Umbilical cord (tissue), 2 donors: ENCODE measurements around the gene SPATA9. TPM values are rescaled to one million over a fixed set of nuclear protein-coding genes. Genes with fewer than 3 reads are reported as not detected.

ENCODE experiments used
- DNase-seq: peaks from one replicate; pipeline ENCODE4 v3.0.0-alpha.2; 2015; ENCODE audit warnings: low spot score
- total RNA-seq: library from RNA; depleted of rRNA; stranded (reverse); fragments of >200 nt; gene quantifications from one replicate; pipeline ENCODE4 v1.2.3, GENCODE V29; 2014; ENCODE audit warnings: low replicate concordance; ENCODE audit not compliant: insufficient read depth

SPATA9 gene
- total RNA-seq, 1 donor from 2014 or later: 3.9 TPM

DNA sequence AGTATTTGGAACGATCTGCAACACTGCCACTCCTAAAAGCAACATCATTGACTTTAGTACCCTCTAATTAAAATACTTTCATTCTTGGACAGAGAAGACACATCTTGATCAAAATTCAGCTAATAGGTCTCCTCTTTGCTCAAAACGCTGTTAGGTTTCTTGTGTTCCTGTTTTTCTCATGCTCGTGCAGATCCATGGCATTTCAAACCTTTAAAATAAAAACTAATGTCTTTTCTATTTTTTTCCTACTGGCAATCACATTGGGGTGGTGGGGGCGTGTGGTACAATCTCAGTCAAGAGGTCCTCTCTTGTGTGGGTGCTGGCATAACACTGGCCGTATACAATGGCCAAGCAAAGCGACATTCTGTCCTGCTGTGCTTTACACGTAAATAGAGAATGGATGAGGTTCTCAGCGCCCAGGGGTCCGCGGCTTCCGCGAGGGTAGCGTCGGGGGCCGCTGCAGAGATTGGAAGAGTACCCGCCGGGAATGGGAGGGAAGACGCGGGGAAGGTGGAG lies 63.2 kb downstream of the SPATA9 start:
- DNase-seq: no peak

DNA sequence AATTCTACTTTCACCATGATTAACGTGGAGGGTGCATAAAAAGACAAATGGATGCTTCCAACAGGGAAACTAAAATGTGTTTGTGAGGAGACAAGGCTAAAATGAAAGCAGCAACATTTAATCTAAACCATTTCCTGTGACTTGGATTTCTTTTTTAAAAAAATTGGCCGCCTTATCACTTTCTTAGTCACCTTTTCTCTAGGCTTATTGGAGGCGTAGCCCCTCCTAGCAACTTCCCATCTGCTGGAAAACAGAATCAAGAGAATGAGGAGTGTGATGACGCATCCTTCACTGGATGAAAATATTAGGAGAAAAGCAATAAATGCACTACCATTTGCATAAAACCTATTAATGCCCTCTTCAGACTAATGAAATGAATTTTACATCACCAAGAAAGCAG lies 63.7 kb downstream of the SPATA9 start:
- no peak for DNase-seq

DNA sequence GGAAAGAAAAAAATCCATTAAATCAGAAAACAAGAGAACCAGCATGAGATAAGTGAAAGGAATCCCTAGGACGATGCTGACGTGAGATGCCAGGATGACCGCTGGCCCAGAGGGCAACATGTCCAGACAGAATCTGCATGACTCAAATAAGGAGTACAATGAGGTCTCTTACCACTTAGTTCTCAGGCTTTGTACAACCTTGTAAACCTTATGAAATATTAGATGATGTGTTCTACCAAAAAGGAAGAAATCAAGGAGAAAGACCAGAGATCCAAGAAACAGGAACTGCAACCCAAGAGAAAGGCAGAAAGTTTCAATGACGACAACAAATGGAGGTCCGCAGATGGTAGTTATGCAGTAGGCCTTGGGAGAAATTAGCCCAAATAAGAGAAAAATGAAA lies 65.7 kb downstream of the SPATA9 start:
- DNase-seq: no peak

DNA sequence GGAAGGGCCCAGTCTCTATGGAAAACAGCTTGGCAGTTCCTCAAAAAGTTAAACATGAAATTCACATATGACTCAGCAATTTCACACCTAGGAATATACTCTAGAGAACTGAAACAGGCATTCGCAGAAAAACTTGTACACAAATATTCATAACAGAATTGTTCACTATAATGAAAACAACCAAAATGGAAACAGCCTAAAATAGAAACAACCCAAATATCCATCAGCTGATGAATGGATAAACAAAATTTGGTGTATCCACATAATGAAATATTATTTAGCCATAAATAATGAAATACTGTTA lies 67.7 kb downstream of the SPATA9 start:
- DNase-seq: no peak

DNA sequence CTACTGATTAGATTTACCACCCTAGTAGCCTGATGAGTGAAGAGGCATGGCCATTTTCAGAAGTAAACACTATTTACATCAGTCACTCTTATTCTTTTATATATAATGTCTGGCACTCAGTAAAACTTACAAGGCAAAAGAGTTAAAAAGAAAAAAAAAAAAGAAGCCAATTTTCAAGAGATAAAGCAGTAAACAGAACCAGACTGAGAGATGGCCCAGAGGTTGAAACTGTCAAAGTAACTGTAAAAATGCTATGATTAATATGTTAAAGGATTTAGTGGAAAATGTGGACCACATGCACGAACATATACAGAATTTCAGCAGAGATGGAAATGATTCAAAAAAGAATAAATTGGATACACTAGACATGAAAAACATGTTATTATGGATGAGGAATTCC lies 69.3 kb downstream of the SPATA9 start:
- DNase-seq: no peak

DNA sequence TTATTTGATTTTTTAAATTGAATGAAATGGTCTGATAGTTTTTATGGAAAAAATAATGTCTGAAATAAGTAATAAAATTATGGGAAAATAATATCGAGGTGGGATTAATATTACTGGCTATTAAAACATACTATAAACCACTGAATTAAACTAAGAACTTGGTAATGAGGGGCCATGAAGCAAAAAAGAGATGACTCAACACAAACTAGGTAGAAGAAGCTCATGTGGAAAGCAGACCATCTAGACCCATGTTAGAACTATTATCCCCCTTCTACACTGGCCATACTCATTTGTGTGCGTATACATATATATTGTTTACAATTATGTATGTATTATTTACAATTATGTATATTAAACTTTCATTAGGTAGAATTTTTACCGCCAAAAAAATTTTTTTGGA lies 71.4 kb downstream of the SPATA9 start:
- DNase-seq: no peak

DNA sequence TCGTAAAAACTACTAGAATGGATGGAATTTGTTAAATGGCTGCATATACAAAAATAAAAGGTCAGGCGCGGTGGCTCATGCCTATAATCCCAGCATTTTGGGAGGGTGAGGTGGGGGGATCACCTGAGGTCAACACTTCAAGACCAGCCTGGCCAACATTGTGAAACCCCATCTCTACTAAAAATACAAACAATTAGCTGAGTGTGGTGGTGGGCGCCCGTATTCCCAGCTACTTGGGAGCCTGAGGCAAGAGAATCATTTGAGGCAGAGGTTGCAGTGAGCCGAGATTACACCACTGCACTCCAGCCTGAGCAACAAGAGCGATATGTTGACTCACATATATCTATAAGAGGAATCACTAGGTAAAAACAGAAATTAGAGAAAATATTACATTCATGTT lies 72.2 kb downstream of the SPATA9 start:
- no peak for DNase-seq

DNA sequence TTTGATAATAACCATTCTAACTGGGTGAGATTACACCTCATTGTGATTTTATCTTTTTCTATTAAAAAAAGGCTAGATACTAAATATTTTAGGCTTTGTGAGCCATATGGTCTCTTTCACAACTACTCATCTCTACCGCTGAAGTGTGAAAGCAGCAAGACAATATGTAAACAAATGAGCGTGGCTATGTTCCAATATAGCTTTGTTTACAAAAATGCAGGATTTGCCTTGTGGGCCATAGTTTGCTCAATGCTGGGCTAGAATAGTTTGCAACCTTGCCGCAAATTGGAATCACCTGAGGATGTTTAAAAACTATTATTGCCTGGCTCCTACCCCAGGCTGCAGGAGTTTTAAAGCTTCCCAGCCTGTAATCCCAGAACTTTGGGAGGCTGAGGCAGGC lies 73.1 kb downstream of the SPATA9 start:
- no peak for DNase-seq

Other genes with a start within 250 kb of the SPATA9 start
- 148 TPM for gene SKIC3, start 128.0 kb downstream of the SPATA9 start, total RNA-seq
- gene ARSK, start 127.9 kb downstream of the SPATA9 start, total RNA-seq: 13.7 TPM
- gene GPR150, start 62.9 kb downstream of the SPATA9 start, total RNA-seq: not detected
- gene RFESD, start 36.2 kb downstream of the SPATA9 start, total RNA-seq: 4.3 TPM
- gene RHOBTB3, start 48.3 kb upstream of the SPATA9 start, total RNA-seq: 226 TPM
- 11.6 TPM for gene GLRX, start 139.7 kb upstream of the SPATA9 start, total RNA-seq